Measurements from ENCODE around the gene RPS18. TPM values are rescaled to one million over a fixed set of nuclear protein-coding genes. Genes with fewer than 3 reads are reported as not detected.
A peak's percentile ranks its signal among the peaks of the same experiment; 100 is the strongest.

The RPS18 gene
- total and polyA plus RNA-seq, 12 donors: 1,323 to 8,448 (median 2,110) TPM

- WGBS, 4 donors: 0 to 2% (median 1%) methylated on average over 24 to 42 of the region's 42 CpGs
- Histone ChIP-seq H3K36me3 (replicated peaks in 1 of 2) (peaks cover 0 to 47% of the 10 kb centered on the region in 2 donors), H3K4me1 (replicated peaks in 1 of 2) (peaks cover 21 to 26% of the 10 kb centered on the region in 2 donors), H3K27ac (peak overlapping the region; percentile 46 to 97 (median 95)), H3K4me3 (peak overlapping the region; percentile 22 to 88 (median 76)), H3K9me3 (replicated peaks in 1 of 3) (no peaks in the 10 kb centered on the region), H3K27me3 (no peaks in the 10 kb centered on the region)
- intact Hi-C loops (cut with DNase I): no loop called here
- TF ChIP-seq CTCF (IDR thresholded peaks at IDR 0.05): no peak
- TF ChIP-seq POLR2A (IDR thresholded peaks at IDR 0.05): peak; percentile 25 to 80
- peak; percentile 81 to 92 (median 90) for DNase-seq
Observed at GRCh38 chr6:33297956-33298772, 26.3 kb downstream of the RPS18 start.

- Histone ChIP-seq H3K4me3 (peak within 1 kb of the TSS; percentile 67 to 90 (median 86)), H3K27me3 (no peaks in the 10 kb centered on the region), H3K36me3 (replicated peaks in 1 of 2) (peaks cover 0 to 48% of the 10 kb centered on the region in 2 donors), H3K9me3 (replicated peaks in 1 of 3) (no peaks in the 10 kb centered on the region), H3K27ac (peak within 1 kb of the TSS; percentile 87 to 97 (median 95)), H3K4me1 (replicated peaks in 1 of 2) (peaks cover 21 to 26% of the 10 kb centered on the region in 2 donors)
- intact Hi-C loops (cut with DNase I): no loop called here
- WGBS, 4 donors: 0 to 1% (median 0%) methylated on average over 4 to 34 of the region's 34 CpGs
- peak; percentile 84 to 91 (median 87) for DNase-seq
- TF ChIP-seq CTCF (IDR thresholded peaks at IDR 0.05) (no peak), POLR2A (IDR thresholded peaks at IDR 0.05) (no peak)
Observed at GRCh38 chr6:33298773-33299236, 26.9 kb downstream of the RPS18 start, which contains the start of gene RGL2. Gene RGL2, minus strand, starts transcription at chr6:33298942. Its CDS starts 332 bp downstream, at chr6:33298610.

DNA sequence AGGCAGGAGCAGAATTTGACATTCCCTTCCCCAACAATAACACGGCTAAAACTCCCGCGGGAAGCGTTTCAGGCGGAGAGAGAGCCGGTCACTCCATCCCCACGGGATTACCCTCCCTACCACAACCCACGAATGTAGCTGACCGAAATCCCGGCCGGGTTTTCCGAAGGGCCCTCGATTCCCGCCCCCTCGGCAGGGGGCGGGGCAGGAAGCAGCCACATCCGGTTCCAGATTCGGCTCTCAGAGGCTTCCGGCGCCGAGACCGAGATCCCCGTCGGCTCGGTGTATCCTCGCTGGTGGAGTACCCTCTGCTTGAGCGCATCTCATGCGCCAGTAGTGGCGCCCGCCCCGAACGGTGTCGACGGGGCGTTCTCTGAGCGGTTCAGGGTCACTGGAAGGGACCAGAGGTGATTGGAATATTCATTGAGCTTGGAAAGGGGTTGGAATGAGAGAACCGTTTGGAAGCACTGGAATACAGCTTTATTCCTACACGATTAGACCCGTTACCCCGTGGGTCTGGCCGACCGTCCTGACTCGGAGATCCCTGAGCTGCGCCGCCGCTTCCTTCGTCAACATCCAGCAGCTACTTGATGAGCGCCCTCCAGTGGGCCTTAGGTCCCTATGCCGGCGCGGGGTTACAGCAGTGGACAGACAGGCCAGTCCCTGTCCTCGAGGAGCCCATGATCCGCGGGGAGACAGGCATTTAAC is 27.5 kb downstream of the RPS18 start:
- Histone ChIP-seq H3K9me3 (replicated peaks in 1 of 3) (no peaks in the 10 kb centered on the region), H3K4me1 (replicated peaks in 1 of 2) (peaks cover 21 to 26% of the 10 kb centered on the region in 2 donors), H3K27ac (peak overlapping the region; percentile 87 to 97 (median 95)), H3K36me3 (replicated peaks in 1 of 2) (peaks cover 0 to 48% of the 10 kb centered on the region in 2 donors), H3K4me3 (peak overlapping the region; percentile 56 to 90 (median 78)), H3K27me3 (no peaks in the 10 kb centered on the region)
- TF ChIP-seq POLR2A (IDR thresholded peaks at IDR 0.05): peak; percentile 61 to 79
- peak; percentile 37 to 81 (median 74) for TF ChIP-seq CTCF (IDR thresholded peaks at IDR 0.05)
- intact Hi-C loops (cut with DNase I): no loop called here
- DNase-seq: peak; percentile 91 to 96 (median 94)
- 0 to 1% (median 0%) methylated on average over 13 to 54 of the region's 54 CpGs for WGBS, 4 donors

DNA sequence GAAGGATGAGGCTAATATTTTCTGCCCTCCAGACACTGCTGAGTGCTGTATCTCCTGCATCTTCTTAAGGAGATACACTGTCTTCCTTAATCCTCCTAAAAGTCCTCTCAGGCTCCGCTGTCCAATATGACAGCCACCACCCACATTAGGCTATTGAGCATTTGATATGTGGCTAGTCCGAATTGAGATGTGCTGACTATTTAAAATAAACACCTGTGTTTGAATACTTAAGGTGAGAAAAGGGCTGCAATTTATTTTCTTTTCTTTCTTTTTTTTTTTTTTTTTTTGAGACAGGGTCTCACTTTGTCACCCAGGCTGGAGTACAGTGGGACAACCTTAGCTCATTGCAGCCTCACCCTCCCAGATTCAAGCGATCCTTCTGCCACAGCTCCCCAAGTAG is 30.0 kb downstream of the RPS18 start:
- H3K4me1 ChIP-seq (replicated peaks in 1 of 2): peaks cover 18 to 31% of the 10 kb centered on the region in 2 donors
- H3K4me3 ChIP-seq: no peak overlapping the region
- WGBS, 4 donors: 67 to 95% (median 93%) methylated on average over 3 of the region's 3 CpGs
- H3K27ac ChIP-seq: no peak overlapping the region
- intact Hi-C loops (cut with DNase I): no loop called here
- no peak for TF ChIP-seq CTCF (IDR thresholded peaks at IDR 0.05)
- no peaks in the 10 kb centered on the region for H3K27me3 ChIP-seq
- no peaks in the 10 kb centered on the region for H3K9me3 ChIP-seq (replicated peaks in 1 of 3)
- peaks cover 0 to 48% of the 10 kb centered on the region in 2 donors for H3K36me3 ChIP-seq (replicated peaks in 1 of 2)
- no peak for DNase-seq

All from adrenal gland (tissue), 12 donors.